ENCODE results near the gene CNOT8.

Gene CNOT8

DNA sequence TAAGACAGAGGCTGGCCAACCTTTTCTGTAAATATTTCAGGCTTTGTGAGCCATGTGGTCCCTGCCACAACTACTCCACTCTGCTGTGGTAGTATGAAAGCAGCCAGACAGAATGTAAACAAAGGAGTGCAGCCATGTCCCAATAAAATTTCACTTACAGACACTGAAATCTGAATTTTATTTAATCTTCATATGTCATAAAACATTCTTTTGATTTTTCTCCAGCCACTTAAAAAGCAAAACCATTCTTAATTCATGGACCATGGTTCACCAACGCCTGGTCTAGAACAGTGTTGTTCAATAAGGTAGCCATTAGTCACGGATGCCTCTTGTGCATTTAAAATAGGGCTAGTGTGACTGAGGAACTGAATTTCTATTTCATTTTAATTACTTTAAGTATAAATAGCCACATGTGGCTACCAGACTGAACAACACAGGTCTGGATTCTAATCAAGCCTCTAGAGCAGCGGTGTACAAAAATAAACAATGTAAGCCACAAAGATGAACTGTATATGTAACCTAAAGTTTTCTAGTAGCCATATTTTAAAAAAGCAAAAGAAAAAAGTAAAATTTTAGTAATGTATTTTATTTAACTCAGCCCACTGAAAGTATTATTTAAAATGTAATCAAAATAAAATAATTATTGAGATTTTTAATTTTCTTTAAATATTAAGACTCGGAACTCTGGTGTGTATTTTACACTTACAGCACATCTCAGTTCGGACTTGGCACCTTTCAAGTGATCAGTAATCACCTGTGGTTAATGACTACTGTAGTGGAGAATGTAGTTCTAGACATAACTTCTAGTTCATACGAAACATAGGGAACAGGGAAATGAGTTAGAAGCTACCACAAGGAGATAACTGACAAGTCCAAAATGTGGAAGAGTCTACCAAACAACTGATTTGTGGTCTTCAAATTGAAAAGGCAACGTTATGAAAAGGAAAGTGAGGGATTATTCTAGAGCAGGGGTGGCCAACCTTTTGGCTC, 65.3 kb downstream of the CNOT8 start:
- TF ChIP-seq, protein P1, sequence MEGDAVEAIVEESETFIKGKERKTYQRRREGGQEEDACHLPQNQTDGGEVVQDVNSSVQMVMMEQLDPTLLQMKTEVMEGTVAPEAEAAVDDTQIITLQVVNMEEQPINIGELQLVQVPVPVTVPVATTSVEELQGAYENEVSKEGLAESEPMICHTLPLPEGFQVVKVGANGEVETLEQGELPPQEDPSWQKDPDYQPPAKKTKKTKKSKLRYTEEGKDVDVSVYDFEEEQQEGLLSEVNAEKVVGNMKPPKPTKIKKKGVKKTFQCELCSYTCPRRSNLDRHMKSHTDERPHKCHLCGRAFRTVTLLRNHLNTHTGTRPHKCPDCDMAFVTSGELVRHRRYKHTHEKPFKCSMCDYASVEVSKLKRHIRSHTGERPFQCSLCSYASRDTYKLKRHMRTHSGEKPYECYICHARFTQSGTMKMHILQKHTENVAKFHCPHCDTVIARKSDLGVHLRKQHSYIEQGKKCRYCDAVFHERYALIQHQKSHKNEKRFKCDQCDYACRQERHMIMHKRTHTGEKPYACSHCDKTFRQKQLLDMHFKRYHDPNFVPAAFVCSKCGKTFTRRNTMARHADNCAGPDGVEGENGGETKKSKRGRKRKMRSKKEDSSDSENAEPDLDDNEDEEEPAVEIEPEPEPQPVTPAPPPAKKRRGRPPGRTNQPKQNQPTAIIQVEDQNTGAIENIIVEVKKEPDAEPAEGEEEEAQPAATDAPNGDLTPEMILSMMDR (conservative IDR thresholded peaks at IDR 0.05): no peak
- TF ChIP-seq ZFX (IDR thresholded peaks at IDR 0.05): no peak
- peak overlapping the region; percentile 23 for H3K27ac ChIP-seq

All from C4-2B (cell line).